Left renal cortex interstitium (tissue), 4 donors: ENCODE results near the gene HSPE1. TPM values are rescaled to one million over a fixed set of nuclear protein-coding genes. Genes with fewer than 3 reads are reported as not detected.
"Not testable (repeated sequence)": the region's sequence is repeated elsewhere in the genome, so short reads cannot be mapped to it uniquely, and the experiment has no call there.

Experiments used
- DNase-seq, 4 donors: peaks; one replicate each; pipeline ENCODE4 v3.0.0-alpha.2; 2013; ENCODE audit warnings: low read depth in 4 of 4, low spot score in 2 of 4, missing footprints in 1 of 4
- polyA plus RNA-seq, 4 donors: library from polyadenylated mRNA; unstranded; fragments of 120-200 nt; gene quantifications; one replicate each; pipeline ENCODE4 v1.2.1, GENCODE V29; 2013; ENCODE audit not compliant: insufficient read length in 4 of 4

HSPE1 gene
- polyA plus RNA-seq, 4 donors = 213 to 307 (median 255) TPM

- DNase-seq = no peak
Measured at GRCh38 chr2:197497326-197497725, 2.9 kb upstream of the HSPE1 start.

GRCh38 chr2:197498235-197498936 lies 1.8 kb upstream of the HSPE1 start:
- no peak for DNase-seq

DNA sequence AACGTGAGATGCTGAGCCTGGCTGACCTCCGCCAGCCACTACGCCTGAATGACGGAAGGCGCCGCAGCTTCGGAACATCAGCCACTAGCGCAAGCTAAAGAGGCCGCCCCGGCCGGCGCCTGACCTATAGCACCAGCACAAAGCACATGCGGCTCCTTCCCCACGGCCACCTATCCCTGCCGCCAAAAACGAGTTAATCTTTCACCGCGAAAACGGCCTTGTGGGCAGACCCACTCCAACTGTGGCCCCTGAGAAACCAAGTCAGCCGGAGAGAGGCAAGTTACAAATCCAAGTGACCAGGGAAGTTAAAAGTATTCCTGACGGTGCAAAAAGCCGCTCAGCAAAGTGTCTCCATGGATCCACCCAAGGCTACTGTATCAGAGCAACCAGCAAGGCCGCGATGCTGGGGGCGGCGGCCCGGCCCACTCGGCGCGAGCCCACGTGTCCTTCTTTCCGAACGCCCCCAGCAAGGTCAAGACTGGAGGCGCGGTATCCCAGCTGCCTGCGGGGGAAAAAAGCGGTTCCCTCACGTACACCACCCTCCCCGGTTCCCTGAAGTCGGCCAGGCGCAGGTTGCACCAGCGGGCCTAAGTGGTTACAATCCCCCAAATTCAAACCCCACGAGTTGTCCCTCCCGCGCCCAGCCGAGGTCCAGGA lies 1.1 kb upstream of the HSPE1 start:
- DNase-seq = peak; percentile 50 to 61 (median 54)

DNA sequence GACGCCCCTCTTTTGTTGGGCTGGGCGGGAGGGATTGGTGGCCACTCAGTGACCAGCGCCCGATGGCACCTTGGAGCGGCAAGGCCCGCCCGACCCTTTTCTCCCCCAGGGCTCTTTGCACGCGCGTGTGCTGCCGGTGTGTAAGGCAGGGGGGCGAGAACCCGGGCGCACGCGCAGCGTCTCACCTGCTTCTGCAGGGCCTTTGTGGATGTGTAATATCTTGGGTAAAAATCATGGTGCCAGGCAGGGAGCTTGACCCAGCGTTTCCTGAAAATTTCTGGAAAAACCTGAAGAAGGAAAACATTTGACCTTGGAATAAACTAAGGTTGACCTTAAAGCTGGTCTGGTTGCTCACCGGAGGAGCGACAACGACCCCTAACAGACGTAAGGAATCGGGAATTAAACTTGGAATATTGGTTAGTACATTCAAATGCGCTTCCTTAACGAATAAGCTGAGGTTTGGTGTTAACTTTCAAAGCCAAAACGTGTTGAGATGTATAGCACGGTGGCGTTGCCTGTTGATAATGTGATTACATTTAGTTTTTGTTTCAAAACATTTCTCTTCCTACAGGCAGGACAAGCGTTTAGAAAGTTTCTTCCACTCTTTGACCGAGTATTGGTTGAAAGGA lies 438 bp downstream of the HSPE1 start:
- peak in 1 of 4 donors; percentile 27 for DNase-seq

DNA sequence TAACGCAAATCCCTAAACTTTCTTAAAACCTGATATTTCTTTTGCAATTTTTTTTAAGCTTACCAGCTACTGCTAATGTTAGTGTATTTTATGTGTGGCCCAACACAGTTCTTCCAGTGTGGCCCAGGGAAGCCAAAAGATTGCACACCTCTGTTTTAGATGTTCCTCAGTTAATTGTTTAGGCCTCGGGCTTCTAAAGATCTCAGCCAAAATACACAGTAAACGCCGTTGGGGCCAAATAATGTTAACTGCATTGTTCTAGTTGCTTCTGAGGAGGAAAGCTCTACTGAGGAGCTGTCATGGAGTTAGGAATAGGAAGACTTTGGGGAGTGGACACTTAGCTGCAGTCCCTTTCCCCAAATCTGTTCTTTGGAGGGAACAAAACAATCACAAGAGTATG lies 2.0 kb downstream of the HSPE1 start:
- DNase-seq = no peak

DNA sequence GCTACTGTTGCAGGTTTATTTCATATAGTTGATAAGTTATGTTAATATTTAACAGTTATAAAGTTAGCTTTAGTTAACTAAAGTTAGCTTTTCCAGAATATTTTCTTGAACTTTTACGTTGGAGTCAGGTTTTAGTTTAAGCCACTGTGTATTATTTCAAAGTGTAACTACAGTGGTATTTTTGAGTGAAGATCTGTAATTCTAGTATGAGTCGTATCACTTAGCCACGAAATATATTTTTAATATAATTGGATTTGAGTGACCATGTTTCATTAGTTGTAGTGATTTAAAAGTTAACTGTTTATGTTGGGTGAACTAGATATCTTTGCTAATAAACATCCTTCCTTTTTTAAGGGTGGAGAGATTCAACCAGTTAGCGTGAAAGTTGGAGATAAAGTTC lies 2.5 kb downstream of the HSPE1 start:
- no peak for DNase-seq

DNA sequence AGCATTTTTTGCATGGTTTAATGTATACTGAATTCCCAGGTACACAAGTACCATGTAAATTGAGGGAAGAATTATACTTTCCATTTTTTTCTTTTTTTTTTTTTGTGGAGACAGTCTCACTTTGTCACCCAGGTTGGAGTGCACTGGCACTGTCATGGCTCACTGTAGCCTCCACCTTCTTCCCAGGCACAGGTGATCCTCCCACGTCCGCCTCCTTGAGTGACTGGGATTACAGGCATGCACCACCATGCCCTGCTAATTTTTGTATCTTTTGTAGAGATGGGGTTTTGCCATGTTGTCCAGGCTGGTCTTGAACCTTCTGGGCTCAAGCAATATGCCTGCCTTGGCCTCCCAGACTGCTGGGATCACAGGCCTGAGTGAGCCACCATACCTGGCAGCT lies 3.8 kb downstream of the HSPE1 start:
- DNase-seq = no peak

- no peak for DNase-seq
Measured at GRCh38 chr2:197504512-197504911, 4.3 kb downstream of the HSPE1 start.

DNA sequence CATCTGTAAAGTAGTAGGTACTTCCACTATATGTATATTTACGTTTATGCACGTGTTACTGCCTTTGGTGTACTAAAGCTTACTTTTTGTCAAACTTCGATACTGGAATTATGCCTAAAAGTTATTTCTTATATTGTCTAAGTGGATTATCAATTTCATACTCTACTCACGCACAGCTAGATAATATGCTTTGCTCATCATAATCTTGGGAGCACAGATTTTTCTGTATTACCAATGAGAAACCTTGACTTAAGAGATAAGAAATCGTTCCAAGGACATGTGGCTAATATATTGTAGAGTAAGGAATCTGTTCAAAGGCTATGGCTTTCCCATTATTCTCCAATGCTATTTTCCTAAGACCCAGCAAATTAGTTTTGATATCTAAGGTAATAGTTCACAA lies 6.5 kb downstream of the HSPE1 start:
- DNase-seq = no peak

DNA sequence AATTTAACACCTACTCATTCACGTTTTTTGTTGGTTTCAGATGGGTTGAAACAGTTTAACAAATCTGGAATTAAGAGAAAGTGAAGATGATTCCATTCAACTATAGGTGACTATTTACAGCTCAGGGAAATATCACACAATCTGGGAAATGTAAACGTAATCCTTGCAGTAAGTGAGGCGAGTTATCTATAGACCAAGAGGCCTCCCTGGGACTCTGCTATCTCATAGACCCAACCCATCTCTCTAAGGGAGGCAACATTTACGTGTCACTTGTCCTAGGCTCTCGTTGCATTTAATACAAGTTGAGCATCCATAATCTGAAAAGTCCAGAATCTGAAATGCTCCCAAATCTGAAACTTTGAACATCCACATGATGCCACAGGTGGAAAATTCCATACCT lies 13.7 kb downstream of the HSPE1 start:
- DNase-seq = no peak

DNA sequence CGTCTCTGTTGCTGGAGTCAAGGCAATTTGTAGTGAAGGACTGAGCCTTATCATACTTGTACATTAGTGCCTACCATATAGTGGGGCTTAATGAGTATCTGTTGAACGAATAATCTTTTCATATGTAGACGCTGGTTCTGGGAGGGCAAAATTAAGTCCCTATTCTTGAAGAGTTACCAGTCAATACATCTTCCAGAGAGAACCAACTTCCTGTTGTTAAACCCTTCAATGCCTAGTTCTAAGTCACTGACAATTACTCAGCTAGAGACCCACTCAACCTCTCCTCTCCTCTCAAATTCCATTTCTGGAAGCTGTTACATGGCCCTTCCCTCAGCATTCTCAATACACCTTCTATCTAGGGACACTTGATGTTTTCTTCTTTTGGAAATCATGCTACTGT lies 14.6 kb downstream of the HSPE1 start:
- DNase-seq = no peak

- peak in 2 of 4 donors; percentile 37 to 64 for DNase-seq
Measured at GRCh38 chr2:197515315-197515738, 15.1 kb downstream of the HSPE1 start.

- DNase-seq = peak; percentile 76 to 93 (median 88)
Measured at GRCh38 chr2:197515739-197516392, 15.7 kb downstream of the HSPE1 start, which contains the start of gene MOB4. Gene MOB4, plus strand, starts transcription at chr2:197516066. Its CDS starts 21 bp downstream, at chr2:197516087.

GRCh38 chr2:197516393-197516761 lies 16.2 kb downstream of the HSPE1 start:
- peak in 1 of 4 donors; percentile 34 for DNase-seq

DNA sequence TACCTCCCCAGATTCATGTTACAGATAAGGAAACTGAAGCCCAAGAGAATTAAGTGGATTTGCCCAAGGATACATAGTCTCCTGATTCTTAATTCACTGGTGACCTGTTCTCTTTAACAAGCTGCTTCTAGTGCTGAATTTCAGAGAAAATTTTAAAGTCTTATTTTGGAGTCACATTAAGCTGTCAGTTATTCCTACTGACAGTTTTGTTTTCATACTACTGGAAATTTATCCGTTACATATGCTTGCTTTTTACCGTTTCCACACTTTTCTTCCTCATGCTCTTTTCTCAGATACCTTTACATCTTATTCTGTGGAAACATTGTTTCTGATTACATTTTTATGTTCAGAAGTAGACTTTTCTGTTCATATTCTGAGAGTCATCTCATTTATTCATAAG lies 17.0 kb downstream of the HSPE1 start:
- DNase-seq = no peak

- no peak for DNase-seq
Measured at GRCh38 chr2:197538412-197538811, 38.2 kb downstream of the HSPE1 start.

- DNase-seq = no peak
Measured at GRCh38 chr2:197539734-197540133, 39.6 kb downstream of the HSPE1 start.

DNA sequence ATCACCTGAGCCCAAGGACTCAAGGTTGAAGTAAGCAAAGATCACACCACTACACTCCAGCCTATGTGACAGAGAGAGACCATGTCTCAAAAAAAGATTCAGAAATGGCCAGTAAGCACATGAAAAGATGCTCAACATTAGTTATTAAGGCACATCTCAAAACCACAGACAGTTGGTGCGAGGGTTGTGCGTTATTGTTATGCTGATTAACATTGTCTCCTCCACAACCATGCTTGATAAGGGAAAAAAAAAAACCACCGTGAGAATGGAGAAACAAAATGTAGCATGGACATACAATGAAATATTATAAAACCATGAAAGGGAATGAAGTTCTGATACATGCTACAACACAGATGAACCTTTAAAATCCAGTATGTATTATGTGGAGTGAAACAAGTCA lies 43.0 kb downstream of the HSPE1 start:
- DNase-seq = no peak

GRCh38 chr2:197547163-197547900 lies 47.2 kb downstream of the HSPE1 start:
- no peak for DNase-seq

DNA sequence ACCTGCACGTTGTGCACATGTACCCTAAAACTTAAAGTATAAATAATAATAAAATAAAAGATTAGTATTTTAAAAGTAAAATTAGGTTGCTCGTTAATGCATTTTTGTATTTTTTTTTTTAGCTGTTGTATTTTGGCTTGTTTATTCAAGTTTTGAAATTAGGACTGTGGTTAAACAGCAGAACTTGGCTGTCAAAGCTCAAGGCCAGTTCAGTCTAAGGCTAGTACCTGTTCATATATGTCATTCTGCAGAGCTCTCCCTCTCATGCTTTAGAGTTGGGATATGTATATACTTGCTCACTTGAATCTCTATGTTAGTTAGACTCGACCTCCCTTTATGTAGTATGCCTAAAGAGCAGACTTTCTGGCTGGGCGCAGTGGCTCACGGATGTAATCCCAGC lies 48.4 kb downstream of the HSPE1 start:
- DNase-seq = no peak

- DNase-seq = not testable (repeated sequence)
Measured at GRCh38 chr2:197551260-197551659, 51.1 kb downstream of the HSPE1 start.
